Endothelial cell of umbilical vein (primary cell): ENCODE results near the gene MYBPHL. TPM values are rescaled to one million over a fixed set of nuclear protein-coding genes. Genes with fewer than 3 reads are reported as not detected.

Source experiments
- BruUV-seq: library from RNA; stranded (reverse); fragments of 400-500 nt; replicated peaks from 2 replicates; lab custom pipeline; 2021; lab: Mats Ljungman, UMichigan
- CTCF ChIA-PET: fragments of 300-600, 350-600 bp; sonication (Branson Sonifier 250); formaldehyde crosslinking; loops from one replicate; lab custom pipeline; 2021; ENCODE audit warnings: antibody characterized with exemption, inconsistent platforms; lab: Charles Lee
- POLR2A ChIA-PET: fragments of 300-600, 350-600 bp; sonication (Branson Sonifier 250); formaldehyde crosslinking; loops from one replicate; lab custom pipeline; 2021; ENCODE audit warnings: antibody characterized with exemption, inconsistent platforms; lab: Charles Lee
- DNase-seq: peaks from one replicate; pipeline ENCODE4 v3.0.0-alpha.2; 2011; ENCODE audit warnings: low read depth, low spot score
- FAIRE-seq: peaks from 2 replicates; lab custom pipeline; 2011; peaks lifted over from hg19 to GRCh38; lab: Jason Lieb, UNC
- H2AFZ ChIP-seq: 2 replicates; pipeline ENCODE4 v1.6.0; 2012; ENCODE audit warnings: low read depth, low read length, control low read depth, inconsistent platforms
- H3K27ac ChIP-seq: 2 replicates; pipeline ENCODE4 v1.5.1; 2011; ENCODE audit warnings: low read depth, mild to moderate bottlenecking, control low read depth, low read length, moderate library complexity; ENCODE audit not compliant: insufficient read depth
- H3K27me3 ChIP-seq, 2 experiments: 2 replicates each; pipeline versions ENCODE4 v1.6.0 to v1.6.1; 2011; ENCODE audit warnings: low read length in 2 of 2, mixed read lengths in 1 of 2; ENCODE audit not compliant: control insufficient read depth in 2 of 2, insufficient read depth in 2 of 2
- H3K36me3 ChIP-seq, 2 experiments: 2 replicates in 1 of 2; 3 replicates in 1 of 2; pipeline ENCODE4 v1.5.1; 2011; ENCODE audit warnings: low read length in 2 of 2, mild to moderate bottlenecking in 1 of 2, moderate library complexity in 1 of 2; ENCODE audit not compliant: control insufficient read depth in 2 of 2, insufficient read depth in 2 of 2; ENCODE audit errors: extremely low read depth in 1 of 2
- H3K4me1 ChIP-seq: 3 replicates; pipeline ENCODE4 v1.5.1; 2011; ENCODE audit warnings: mild to moderate bottlenecking, low read length; ENCODE audit not compliant: control insufficient read depth, insufficient read depth; ENCODE audit errors: extremely low read depth
- H3K4me2 ChIP-seq: 2 replicates; pipeline ENCODE4 v1.6.1; 2011; ENCODE audit warnings: low read length, control low read depth, mixed read lengths; ENCODE audit not compliant: insufficient read depth
- H3K4me3 ChIP-seq, 3 experiments: fragments of 200-600 bp in 1 of 3; sonication (generic), shearing (Covaris generic) in 1 of 3; replicated peaks in 1 of 3; 2 replicates each; pipeline ENCODE4 v1.5.1; 2011 to 2016; ENCODE audit warnings: control low read depth in 3 of 3, low read length in 3 of 3, mild to moderate bottlenecking in 2 of 3, inconsistent platforms in 1 of 3, low read depth in 1 of 3, moderate library complexity in 1 of 3; ENCODE audit not compliant: insufficient read depth in 1 of 3
- H3K79me2 ChIP-seq: 2 replicates; pipeline ENCODE4 v1.6.0; 2012; ENCODE audit warnings: low read length, inconsistent platforms; ENCODE audit not compliant: control insufficient read depth, insufficient read depth
- H3K9ac ChIP-seq: replicated peaks from 2 replicates; pipeline ENCODE3; 2011; ENCODE audit warnings: low read length, control low read depth; ENCODE audit not compliant: insufficient read depth; ENCODE audit errors: extremely low read depth
- H3K9me1 ChIP-seq: replicated peaks from 3 replicates; pipeline ENCODE4 v1.6.0; 2011; ENCODE audit warnings: mild to moderate bottlenecking, low read length; ENCODE audit not compliant: control insufficient read depth, insufficient read depth; ENCODE audit errors: extremely low read depth
- H3K9me3 ChIP-seq: replicated peaks from 2 replicates; pipeline ENCODE4 v1.5.1; 2012; ENCODE audit warnings: low read length, inconsistent platforms; ENCODE audit not compliant: control insufficient read depth, insufficient read depth
- H4K20me1 ChIP-seq: replicated peaks from 2 replicates; pipeline ENCODE3; 2011; ENCODE audit warnings: mild to moderate bottlenecking, low read length; ENCODE audit not compliant: control insufficient read depth, insufficient read depth; ENCODE audit errors: extremely low read depth
- CTCF ChIP-seq, 2 donors: IDR thresholded peaks; 1 replicate in 1 of 2; 2 replicates in 1 of 2; pipeline ENCODE4 v1.5.1; 2011; ENCODE audit warnings: low read length in 2 of 2, mild to moderate bottlenecking in 2 of 2, moderate library complexity in 2 of 2, control low read depth in 1 of 2, inconsistent platforms in 1 of 2, low read depth in 1 of 2; ENCODE audit not compliant: insufficient read depth in 1 of 2; ENCODE audit errors: extremely low read depth in 1 of 2
- EZH2 ChIP-seq: IDR thresholded peaks from 2 replicates; pipeline ENCODE4 v1.6.1; 2012; ENCODE audit warnings: borderline replicate concordance, low read depth, mild to moderate bottlenecking, moderate library complexity, low read length, inconsistent platforms; ENCODE audit not compliant: severe bottlenecking
- FOS ChIP-seq: IDR thresholded peaks from 2 replicates; pipeline ENCODE4 v1.6.1; 2011; ENCODE audit warnings: mild to moderate bottlenecking, low read length, moderate library complexity, borderline replicate concordance; ENCODE audit not compliant: insufficient read depth
- GATA2 ChIP-seq: IDR thresholded peaks from 2 replicates; pipeline ENCODE4 v1.7.0; 2011; ENCODE audit warnings: low read depth, mild to moderate bottlenecking, moderate library complexity, mixed read lengths, low read length; ENCODE audit not compliant: insufficient read length, insufficient read depth
- JUN ChIP-seq: IDR thresholded peaks from 2 replicates; pipeline ENCODE4 v1.6.1; 2011; ENCODE audit warnings: borderline replicate concordance, low read depth; ENCODE audit not compliant: insufficient read length, insufficient read depth
- MAX ChIP-seq: IDR thresholded peaks from 2 replicates; pipeline ENCODE4 v1.6.1; 2011; ENCODE audit not compliant: insufficient read depth, insufficient read length
- MYC ChIP-seq: IDR thresholded peaks from one replicate; pipeline ENCODE4 v1.6.1; 2011; ENCODE audit warnings: mild to moderate bottlenecking, low read depth, low read length
- POLR2A ChIP-seq: IDR thresholded peaks from 2 replicates; pipeline ENCODE4 v1.6.1; 2012; ENCODE audit warnings: low read depth, mild to moderate bottlenecking, control low read depth, low read length
- POLR2AphosphoS5 ChIP-seq: IDR thresholded peaks from 2 replicates; pipeline ENCODE4 v1.6.1; 2012; ENCODE audit warnings: low read depth, mild to moderate bottlenecking, control low read depth, low read length, moderate library complexity; ENCODE audit not compliant: insufficient read depth
- dilution Hi-C: fragments of 300-500 bp; cut with MboI; formaldehyde crosslinking; loops from one replicate; pipeline ENCODE4 v1.15.0; 2019; ENCODE audit warnings: low sequenced_read_pairs; ENCODE audit not compliant: extremely low pct_ligation_motif_present
- intact Hi-C: fragments of 100-400 bp; cut with micrococcal nuclease; formaldehyde crosslinking; loops from one replicate; pipeline ENCODE4 v1.10.0; 2022
- polyA plus RNA-seq, 4 experiments: library from polyadenylated mRNA; depleted of rRNA in 3 of 4; stranded (reverse) in 3 of 4; unstranded in 1 of 4; fragments of >200 nt; gene quantifications; 2 replicates each; pipeline versions ENCODE4 v1.2.1 to v1.2.3, GENCODE V29; 2011 to 2012; ENCODE audit warnings: missing spikeins in 1 of 4
- total RNA-seq: library from RNA; stranded (reverse); gene quantifications from 2 replicates; pipeline ENCODE4 v1.2.3, GENCODE V29; 2021

Gene MYBPHL
- total and polyA plus RNA-seq, 2 donors (not counting 3 experiments of a cell fraction or from before 2014, with no cell fraction given) = not detected

- no peaks in the 10 kb centered on the region for H3K4me1 ChIP-seq
- no peaks in the 10 kb centered on the region for H4K20me1 ChIP-seq
- FAIRE-seq = no peak
- no peak overlapping the region for H2AFZ ChIP-seq
- H3K9me1 ChIP-seq = no peaks in the 10 kb centered on the region
- no peak overlapping the region for H3K4me3 ChIP-seq
- intact Hi-C loops = no loop called here
- no peak overlapping the region for H3K4me2 ChIP-seq
- H3K9me3 ChIP-seq = no peaks in the 10 kb centered on the region
- peaks cover 12 to 14% of the 10 kb centered on the region in 2 experiments for H3K27me3 ChIP-seq
- no peak for DNase-seq
- no peak overlapping the region for H3K27ac ChIP-seq
- ChIA-PET POLR2A (no interaction called here), CTCF (interaction anchor here (0.7 to 1.4 kb wide), 2 partner anchors 9 to 14 kb away, joined by 3 read pairs; no protein-coding TSS in a partner anchor)
- H3K36me3 ChIP-seq = no peaks in the 10 kb centered on the region
- no peaks in the 10 kb centered on the region for H3K79me2 ChIP-seq
- H3K9ac ChIP-seq = no peak overlapping the region
- no TSS peak for BruUV-seq
- TF ChIP-seq CTCF (IDR thresholded peaks at IDR 0.05; ENCODE audit: extremely low read depth in 1 of 2, insufficient read depth in 1 of 2, low read depth in 1 of 2, low read length in 2 of 2) = no peak
- TF ChIP-seq GATA2 = no peak
- no peak for TF ChIP-seq FOS
- TF ChIP-seq JUN = no peak
- TF ChIP-seq EZH2 = no peak
- TF ChIP-seq POLR2A = no peak
- no peak for TF ChIP-seq MYC
- no peak for TF ChIP-seq MAX
- TF ChIP-seq POLR2AphosphoS5 = no peak
- dilution Hi-C loops = no loop called here
Measured at GRCh38 chr1:109356505-109356904, 49.7 kb upstream of the MYBPHL start.
